ENCODE measurements around the gene FBXW4.
"Not testable (repeated sequence)": the region's sequence is repeated elsewhere in the genome, so short reads cannot be mapped to it uniquely, and the experiment has no call there.

Gene FBXW4

GRCh38 chr10:101602761-101603398, 92.1 kb downstream of the FBXW4 start:
- DNase-seq, result peak; percentile 93
- in situ Hi-C loops (cut with MboI; ENCODE audit: low pct_unique_long_range_greater_than_20kb, low sequenced_read_pairs), result no loop called here

DNA sequence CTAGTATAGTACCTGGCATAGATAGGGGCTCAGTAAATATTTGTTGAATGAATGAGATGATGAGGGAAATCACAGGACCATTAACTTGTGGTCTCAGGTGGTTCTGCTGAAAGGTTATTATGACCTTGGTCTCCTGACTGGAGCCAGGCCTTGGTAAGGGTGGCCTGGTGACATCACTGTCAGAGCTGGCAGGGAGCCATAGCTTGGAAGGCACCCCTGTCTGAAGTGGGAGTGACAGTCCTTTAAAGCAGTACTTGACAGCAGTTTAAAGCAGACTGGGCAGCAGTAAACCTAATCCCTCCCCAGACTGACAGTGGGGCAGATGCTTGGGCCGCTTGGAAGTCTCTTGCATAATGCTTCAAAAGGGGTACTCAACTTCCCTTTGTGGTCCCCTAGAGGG, 93.4 kb downstream of the FBXW4 start:
- no peak for DNase-seq
- in situ Hi-C loops (cut with MboI; ENCODE audit: low pct_unique_long_range_greater_than_20kb, low sequenced_read_pairs), result no loop called here

- in situ Hi-C loops (cut with MboI; ENCODE audit: low pct_unique_long_range_greater_than_20kb, low sequenced_read_pairs), result no loop called here
- DNase-seq, result no peak
These were observed 97.7 kb downstream of the FBXW4 start for GRCh38 chr10:101597091-101597900.

DNA sequence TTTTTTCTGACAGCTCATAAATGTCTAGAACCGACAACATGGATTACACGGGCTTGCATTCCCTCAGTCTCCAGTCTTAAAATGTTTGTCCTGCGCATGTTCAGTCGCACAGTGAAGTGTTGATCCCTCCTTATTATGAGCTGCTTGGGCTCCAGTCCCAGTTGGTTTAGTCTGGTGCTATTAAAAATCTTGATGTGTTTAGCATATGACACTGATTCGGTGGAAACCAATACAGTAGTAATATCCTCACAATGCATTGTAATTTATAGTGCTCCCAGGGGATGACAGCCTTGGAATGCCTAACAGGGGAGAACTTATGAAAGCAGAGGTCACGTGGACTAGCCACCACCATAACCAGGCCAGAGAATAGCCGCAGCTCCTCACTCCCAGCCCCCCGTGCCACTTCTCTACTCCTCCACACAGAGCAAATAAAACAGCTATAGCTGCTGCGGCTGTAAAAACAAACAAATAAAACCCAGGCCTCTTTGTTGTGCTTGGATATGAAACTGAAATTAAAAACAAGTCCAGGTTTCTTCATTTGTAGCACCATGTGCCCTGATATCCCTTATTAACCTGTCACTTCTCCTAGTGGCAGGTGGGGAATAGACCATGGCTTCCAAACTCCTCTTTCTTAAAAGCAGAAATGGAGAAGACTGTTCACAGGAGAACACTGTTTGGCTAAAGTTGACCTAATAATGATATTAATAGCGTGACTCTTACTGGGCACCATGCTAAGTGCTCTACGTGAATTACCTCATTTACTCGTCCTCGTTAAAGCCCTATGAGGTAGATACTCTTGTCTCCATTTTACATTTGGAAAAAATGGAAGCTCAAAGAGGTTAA, 99.2 kb downstream of the FBXW4 start:
- in situ Hi-C loops (cut with MboI; ENCODE audit: low pct_unique_long_range_greater_than_20kb, low sequenced_read_pairs), result no loop called here
- DNase-seq, result no peak

DNA sequence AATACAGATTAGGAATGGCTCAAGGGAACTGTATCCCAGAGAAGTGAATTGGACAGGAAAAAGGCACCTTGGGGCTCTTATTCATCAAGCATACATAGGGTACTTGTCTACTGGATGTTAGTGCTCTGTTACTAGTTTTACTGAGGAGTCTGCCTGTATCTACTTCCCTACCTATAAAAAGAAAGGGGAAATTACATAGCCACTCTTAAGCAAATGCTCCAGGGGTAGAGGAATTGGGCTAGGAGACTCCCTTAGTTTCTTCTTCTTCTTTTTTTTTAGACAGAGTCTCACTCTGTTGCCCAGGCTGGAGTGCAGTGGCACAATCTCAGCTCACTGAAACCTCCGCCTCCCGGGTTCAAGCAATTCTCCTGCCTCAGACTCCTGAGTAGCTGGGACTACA, 101.6 kb downstream of the FBXW4 start:
- in situ Hi-C loops (cut with MboI; ENCODE audit: low pct_unique_long_range_greater_than_20kb, low sequenced_read_pairs), result not testable (repeated sequence)
- DNase-seq, result peak; percentile 53

- no peak for DNase-seq
- in situ Hi-C loops (cut with MboI; ENCODE audit: low pct_unique_long_range_greater_than_20kb, low sequenced_read_pairs), result no loop called here
These were observed 106.1 kb downstream of the FBXW4 start for GRCh38 chr10:101588879-101589278.

DNA sequence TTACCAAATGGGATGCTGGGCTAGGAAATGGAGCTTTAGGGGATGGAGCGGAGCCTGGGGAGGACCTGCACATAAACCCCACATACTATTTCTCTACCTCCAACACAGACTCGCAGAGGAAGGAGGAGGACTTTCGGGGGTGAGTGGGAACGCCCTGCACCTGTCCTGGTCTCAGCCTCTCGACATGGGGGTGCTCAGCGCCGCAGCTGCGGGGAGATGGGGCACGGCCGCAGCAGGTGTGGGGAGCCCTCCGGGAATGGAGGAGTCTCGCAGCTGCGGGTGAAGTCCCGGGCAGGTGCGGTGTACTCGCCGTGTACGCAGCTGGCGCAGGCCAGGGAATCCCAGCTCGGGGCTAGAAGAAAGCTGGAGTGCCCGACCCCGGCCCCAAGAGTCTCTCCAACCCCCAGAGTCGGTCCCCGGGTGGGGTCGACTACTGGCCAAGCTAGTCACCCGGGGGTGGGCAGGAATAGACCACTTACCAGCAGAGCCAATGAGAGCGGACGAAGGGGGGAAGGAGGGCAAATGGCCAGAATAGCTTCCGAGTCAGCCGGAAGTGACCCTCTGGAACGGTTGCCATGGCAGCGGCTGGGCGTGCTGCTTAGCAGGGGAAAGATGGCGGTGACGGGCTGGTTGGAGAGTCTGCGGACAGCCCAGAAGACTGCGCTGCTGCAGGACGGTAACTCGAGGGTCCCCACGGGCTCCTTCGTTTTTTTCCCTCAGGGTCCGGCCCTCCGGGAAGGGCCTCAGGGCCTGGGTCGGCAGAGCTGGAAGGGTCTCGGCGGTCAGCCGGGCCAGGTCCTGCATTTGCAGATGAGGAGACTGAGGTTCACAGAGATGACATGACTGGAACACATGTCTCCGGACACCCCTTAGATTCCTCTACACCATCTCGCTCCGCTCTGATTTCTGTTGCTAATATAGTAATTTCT, 107.0 kb downstream of the FBXW4 start, which contains the start of the genes DPCD and POLL:
DPCD (plus strand) TSS at position 597 of the 929 bp plus-strand sequence; CDS start at position 613, 16 bp downstream.
POLL (minus strand) TSS at position 533 of the 929 bp plus-strand sequence. CDS start 897 bp downstream, outside the sequence.
- in situ Hi-C loops (cut with MboI; ENCODE audit: low pct_unique_long_range_greater_than_20kb, low sequenced_read_pairs), result no loop called here
- DNase-seq, result peak; percentile 94

GRCh38 chr10:101585841-101586240, 109.1 kb downstream of the FBXW4 start:
- no peak for DNase-seq
- in situ Hi-C loops (cut with MboI; ENCODE audit: low pct_unique_long_range_greater_than_20kb, low sequenced_read_pairs), result no loop called here

DNA sequence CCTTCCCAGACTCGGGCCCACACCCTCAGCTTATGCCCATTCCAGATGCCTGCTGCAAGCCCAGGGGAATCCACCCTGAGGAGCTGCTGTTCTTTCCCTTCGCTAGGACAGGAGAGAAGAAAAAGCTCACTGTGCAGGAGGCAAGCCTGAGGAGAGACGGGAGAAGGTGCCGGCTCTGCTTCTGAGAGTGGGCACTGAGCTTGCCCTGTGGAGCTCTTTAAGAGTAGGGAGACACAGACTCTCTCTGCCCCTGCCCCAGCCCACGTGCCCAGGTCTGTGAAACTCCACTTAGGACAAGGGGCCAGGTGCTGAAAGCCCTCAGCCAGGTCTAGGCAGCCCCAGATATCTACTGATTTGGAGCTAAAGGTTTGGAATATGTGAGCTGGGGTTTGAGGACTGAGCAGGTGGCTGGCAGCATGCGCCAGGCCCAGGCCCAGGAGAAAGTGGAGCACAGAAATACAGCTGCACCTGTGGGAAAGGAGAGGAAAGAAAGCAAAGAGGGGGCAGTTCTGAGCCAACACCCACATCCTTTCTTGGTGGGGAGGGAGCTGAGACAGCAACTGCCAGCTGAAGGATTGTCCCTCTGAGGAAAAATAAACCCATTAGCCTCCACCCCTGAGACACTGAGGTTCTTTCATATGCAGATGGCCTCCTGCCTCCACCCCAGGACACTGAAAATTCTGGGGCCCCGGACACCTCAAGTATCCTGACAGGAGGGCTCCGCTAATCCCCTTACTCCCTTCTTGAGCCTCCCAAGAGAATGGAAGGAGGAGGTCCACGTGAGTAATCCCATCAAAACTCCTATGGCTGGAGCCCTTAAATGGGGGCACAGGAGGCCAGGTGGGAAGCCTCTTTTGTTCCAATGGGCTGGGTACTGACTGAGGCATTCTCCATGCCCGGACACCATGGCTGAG, 114.2 kb downstream of the FBXW4 start:
- in situ Hi-C loops (cut with MboI; ENCODE audit: low pct_unique_long_range_greater_than_20kb, low sequenced_read_pairs), result no loop called here
- no peak for DNase-seq

- no peak for DNase-seq
- in situ Hi-C loops (cut with MboI; ENCODE audit: low pct_unique_long_range_greater_than_20kb, low sequenced_read_pairs), result no loop called here
These were observed 115.5 kb downstream of the FBXW4 start for GRCh38 chr10:101579516-101579870.

- in situ Hi-C loops (cut with MboI; ENCODE audit: low pct_unique_long_range_greater_than_20kb, low sequenced_read_pairs), result no loop called here
- DNase-seq, result no peak
These were observed 116.0 kb downstream of the FBXW4 start for GRCh38 chr10:101578803-101579515.

GRCh38 chr10:101578192-101578591, 116.8 kb downstream of the FBXW4 start:
- in situ Hi-C loops (cut with MboI; ENCODE audit: low pct_unique_long_range_greater_than_20kb, low sequenced_read_pairs), result no loop called here
- DNase-seq, result no peak

DNA sequence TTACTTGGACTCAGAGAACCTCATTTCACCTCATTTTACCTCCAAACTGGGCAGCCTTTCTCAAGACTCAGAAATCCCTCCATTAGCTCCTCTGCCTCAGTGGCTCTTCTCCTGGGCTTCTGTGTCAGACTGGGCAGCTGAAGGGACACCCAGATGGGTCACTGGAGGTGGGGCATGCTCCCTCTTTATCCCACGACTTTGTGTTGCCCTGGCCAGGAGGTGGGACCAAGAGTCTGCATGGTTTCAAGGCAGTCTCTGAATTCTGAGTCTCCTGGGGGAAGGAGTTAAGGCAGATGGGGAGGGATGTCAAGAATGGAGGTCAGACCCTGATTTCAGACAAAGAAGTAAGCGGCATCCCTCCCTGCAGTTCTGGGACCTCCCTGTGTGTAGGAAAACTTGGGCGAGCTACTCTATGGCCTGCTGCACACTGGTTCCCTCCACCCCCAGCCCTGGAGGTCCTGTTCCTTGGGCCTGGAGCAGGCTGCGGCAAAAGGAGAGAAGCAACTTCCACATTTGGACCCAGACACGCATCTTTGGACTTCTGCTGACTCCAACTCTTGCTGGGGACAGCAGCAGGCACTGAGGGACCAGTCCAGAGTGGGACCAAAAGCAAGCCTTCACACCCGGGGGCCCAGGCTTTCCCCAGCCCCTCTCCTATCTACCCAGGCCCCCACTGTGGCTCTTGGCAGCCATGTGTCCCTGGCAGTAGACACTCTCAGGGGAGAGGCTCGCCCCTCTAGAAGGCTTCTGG, 117.7 kb downstream of the FBXW4 start:
- in situ Hi-C loops (cut with MboI; ENCODE audit: low pct_unique_long_range_greater_than_20kb, low sequenced_read_pairs), result no loop called here

DNA sequence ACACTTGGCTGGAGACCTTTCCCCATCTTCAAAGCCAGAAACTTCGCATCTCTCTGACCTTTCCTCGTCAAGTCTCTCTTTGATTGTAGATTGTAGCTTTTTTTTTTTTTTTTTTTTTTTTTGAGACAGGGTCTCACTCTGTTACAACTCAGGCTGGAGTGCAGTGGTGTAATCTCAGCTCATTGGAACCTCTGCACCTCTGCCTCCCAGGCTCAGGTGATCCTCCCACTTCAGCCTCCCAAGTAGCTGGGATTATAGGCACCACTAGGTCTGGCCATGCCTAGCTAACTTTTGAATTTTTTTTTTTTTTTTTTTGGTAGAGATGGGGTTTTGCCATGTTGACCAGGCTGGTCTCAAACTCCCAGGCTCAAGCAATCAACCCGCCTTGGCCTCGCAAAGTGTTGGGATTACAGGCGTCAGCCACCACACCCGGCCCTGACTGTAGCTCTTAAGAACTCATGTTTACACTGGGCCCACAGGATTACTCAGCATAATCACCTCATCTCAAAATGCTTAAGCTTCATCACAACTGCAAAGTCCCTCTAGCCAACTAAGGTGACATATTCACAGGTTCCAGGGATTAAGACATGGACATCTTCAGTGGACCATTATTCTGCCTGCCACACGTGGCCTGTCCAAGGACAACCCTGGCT, 118.6 kb downstream of the FBXW4 start:
- in situ Hi-C loops (cut with MboI; ENCODE audit: low pct_unique_long_range_greater_than_20kb, low sequenced_read_pairs), result no loop called here
- DNase-seq, result no peak

More for the DNA sequence above, 117.7 kb downstream of the FBXW4 start:
- no peak for DNase-seq

GRCh38 chr10:101575580-101576210, 119.3 kb downstream of the FBXW4 start:
- no peak for DNase-seq
- in situ Hi-C loops (cut with MboI; ENCODE audit: low pct_unique_long_range_greater_than_20kb, low sequenced_read_pairs), result no loop called here

DNA sequence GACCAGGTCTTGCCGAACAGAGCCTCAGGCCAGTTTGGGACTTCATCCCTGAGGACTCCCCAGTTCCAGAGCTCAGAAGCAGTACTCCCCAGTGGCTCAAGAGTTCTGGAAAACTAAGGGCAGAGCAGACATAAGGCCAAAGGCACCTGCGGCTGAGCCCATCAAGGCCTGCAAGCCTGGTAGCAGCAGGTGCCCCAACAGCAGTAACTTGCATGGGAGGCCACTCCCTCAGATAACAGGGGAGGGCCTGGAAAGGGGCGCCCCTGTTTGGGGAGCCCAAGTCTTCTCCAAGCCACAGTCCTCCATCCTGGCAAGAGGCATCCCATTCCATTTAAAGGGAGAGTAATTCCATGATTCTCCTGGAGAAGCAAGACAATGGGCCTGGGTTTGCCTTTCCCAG, 119.9 kb downstream of the FBXW4 start:
- in situ Hi-C loops (cut with MboI; ENCODE audit: low pct_unique_long_range_greater_than_20kb, low sequenced_read_pairs), result no loop called here
- DNase-seq, result no peak
